HG02852 (cell line): ENCODE data around the gene ASIC3.

Source experiments
- ATAC-seq: cut with Tn5 transposase; IDR thresholded peaks from one replicate; pipeline ENCODE4 v1.9.1; 2021; ENCODE audit warnings: mild to moderate bottlenecking, moderate library complexity; ENCODE audit not compliant: unreplicated experiment

ASIC3 gene

DNA sequence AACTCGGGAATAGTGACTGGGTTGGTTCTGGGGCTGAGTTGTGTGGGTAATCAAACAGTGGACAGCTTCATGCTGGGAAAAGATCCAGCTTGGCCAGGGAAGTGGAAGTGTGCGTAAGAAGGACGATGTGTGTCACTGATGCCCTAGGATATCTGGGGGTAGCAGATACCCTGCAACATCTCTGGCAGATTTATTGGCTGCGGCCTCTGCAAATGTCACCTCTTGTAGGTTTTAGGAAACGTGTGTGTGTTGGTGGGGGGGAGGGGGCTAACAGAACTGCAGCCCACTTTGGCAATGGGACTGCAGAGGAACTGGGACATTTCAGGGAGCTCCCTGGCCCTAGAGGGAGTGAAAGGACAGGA, 37.0 kb downstream of the ASIC3 start:
- ATAC-seq = no peak

DNA sequence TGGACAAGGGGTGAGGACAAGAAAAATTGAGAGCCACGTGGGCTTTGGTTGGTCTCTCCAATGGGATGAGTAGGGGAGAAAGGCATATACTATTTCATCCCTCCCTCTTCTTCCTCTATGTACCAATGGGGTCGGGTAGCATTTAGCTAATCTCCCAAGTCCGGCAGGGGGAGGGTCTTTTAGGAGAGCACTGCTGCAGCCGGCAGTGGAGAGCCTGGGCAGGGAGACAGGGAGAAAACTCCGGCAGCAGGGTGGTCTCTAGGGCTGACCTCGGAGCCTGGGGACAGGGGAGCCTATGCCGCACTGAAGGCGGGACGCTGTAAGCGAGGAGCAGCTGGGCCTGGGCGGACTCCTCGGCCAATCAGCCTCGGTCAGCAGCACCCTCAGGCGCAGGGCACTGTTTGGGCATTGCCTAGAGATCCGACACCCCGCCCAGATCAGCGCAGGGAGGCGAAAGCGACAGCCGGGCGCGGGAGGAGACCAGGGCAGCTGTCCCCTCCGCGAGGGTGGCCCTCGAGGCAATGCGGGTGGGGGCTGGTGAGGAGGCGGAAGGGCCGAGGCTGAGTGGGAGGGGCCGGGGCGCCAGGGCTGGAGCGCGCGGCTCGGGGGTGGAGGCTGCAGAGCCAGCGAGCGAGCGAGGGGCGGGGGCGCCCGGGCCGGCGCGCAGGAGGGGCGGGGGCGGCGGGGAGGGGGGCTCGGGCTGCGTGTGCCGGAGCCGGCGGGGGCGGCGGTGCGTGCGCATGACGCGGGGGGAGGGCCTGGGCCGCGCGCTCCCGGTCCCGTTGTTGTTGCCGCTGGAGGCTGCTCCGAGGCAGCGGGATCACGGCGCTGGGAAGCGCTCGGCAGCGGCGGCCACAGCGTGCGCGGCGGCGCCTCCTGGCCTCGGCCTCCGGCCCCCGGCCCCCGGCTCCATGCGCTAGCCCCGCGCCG, 37.6 kb downstream of the ASIC3 start, which contains the start of gene AGAP3:
Gene AGAP3, plus strand, starts transcription at position 785 of the 930 bp plus-strand sequence. CDS start 267 bp downstream, outside the sequence.
- ATAC-seq = peak; percentile 43

DNA sequence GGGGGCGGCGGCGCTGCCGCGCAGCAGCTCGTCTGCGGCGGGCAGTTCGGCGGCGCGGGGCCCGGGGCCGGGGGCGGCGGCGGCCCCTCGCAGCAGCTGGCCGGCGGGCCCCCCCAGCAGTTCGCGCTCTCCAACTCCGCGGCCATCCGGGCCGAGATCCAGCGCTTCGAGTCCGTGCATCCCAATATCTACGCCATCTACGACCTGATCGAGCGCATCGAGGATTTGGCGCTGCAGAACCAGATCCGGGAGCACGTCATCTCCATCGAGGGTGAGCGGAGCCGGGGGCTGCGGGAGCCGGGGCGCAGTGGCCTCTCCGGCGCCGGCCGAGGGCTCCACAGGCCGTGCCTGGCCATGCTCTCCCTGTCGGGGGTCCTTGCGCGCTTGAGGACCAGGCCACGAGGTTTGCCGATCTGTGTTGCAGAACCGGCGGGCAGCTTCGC, 38.5 kb downstream of the ASIC3 start:
- no peak for ATAC-seq

DNA sequence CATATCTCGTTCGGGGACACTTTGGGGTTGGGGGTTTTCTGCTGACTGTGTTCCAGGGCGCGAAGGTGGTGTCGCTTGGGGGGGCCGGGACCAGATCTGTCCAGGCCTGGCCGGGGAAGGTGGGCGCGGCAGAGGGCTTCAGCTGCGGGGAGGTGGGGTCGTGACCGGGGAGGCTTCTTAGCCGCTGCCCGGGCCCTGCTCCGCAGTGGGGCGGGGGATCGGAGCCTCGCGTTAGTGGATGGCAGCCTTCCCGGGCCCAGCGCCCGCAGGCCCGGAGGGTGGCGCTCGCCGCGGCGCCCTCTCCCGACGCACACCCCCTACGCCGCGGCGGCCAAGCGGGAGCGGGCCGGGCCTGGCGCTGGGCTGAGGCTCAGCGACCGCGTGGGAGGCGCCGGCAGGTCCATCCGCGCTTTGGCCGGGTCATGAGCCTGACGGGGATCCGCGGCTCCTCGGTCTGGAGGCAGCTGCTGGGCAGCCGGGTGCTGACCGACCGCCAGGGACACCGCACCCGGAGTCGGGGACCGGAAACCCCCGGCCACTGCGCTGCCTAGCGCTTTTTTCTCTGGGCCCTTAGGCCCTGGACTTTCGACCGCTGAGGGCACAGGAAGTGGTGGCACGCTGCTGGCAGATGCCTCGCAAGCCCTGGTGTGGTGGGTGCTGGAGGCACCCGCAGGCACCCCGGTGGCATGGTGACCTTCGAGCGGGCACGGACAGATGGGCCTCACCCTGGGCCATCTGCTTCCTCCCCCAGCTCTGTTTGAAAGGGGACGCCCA, 39.1 kb downstream of the ASIC3 start:
- ATAC-seq = no peak

DNA sequence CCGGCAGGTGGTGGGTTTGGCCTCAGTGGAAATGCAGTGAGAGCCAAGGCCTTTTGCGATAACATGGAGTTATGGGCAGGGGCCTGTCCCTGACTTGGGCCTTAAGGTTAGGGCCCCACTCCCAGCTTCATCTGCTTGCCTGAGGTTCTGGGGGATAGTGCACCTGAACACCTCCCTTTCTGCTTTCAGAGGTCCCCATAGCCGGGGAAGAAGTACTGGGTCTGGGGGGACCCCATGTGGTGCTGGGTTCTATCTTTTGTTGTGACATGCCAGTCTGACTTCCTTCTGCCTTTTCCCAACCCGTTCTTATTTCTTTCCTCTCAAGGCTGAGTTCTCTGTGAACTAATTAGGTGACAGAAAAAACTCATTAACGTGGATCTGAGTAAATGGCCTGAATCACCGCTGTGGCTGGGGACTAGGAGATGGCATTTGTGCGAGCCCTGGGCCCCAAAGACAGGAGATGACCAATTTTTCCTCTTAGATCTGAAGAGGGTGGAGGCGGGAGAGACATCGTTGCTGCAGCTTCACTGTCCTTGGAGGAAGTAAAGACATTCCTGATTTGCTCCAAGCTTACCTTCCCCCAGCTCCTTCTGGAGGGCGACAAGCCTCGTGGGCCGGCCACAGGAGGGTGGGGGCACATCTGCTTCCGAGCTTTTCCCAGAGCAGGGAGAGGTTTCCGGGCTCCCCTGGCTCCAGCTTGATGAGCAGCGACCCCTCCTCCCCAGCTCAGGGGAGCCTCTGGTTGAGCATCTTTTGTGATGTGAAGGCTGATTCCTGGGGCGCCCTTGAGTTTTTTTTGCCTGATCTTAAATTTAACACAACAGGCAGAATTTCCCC, 39.9 kb downstream of the ASIC3 start:
- ATAC-seq = no peak

DNA sequence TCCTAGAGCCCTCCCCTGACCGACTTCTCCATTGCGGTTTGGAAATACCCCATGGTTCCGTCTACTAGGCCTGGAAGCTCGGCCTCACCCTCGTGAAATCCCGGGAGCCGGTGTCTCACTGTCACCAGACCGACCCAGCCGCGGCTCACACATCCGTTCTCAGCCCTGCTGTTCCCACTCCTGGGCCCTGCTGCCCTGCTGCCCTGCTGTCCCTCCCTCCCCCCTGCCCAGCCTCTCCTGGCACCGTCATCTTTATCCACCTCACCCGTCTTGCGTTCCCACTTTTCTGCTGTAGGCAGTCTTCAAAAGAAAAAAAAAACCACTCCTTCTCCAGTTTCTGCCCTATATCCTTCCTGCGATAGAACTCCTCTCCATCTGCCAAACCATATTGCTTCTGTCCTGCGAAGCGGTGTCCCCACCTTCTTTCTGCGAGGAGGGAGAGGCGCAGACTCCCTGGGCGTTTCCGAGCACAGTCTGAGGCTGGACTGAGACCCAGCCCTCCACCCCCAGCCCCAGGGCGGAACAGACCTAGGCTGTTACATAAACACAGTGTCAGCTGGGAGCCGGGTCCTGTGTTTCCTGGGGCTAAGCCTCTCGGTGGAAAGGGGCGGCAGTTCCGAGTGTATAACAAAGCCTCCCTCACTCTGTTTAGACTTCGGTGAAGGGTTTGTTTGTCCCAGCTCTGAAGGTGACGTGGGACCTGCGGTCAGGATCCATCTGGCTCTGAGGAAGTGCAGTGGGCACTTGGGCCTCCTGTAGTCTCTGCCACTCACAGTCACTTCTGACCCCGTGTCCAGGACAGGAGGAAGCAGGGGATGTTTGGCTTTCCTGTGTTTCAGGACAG, 40.7 kb downstream of the ASIC3 start:
- no peak for ATAC-seq

DNA sequence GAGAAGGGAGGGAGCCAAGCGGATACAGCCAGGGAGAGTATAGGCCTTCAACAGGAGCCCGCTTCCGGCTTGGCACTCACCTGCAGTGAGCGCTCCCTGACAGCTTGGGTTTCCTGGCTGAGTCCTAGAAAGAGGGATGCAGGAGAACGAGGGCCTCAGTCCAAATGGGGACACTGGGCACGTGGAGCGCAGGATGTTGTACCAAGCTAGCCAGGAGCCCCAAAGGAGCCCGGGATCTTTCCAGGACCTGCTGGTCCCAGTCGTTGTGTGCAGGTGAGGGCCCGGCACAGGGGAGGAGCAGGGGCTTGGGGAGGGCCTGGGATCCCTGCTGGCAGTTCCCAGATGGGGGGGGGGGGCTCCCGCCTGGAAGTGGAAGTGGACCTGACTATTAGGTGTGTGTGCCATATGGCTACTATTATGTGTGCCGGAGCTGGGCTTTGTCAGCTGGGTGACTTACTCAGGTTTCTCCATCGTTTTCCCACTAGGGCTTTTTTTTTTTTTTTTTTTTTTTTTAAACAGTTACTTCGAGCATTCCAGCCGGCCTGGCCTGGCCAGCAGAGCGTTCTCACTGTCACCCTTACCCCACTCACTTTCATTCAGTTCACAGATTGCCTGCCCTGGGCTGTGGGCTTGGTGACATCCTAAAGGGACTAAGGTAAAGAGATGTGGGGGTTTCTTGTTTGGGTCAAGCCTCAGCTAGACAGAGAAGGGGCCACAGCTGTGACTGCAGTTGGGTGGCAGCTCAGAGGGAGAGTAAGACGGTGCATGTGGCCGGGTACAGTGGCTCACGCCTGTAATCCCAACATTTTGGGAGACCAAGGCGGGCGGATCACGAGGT, 41.8 kb downstream of the ASIC3 start:
- ATAC-seq = no peak

DNA sequence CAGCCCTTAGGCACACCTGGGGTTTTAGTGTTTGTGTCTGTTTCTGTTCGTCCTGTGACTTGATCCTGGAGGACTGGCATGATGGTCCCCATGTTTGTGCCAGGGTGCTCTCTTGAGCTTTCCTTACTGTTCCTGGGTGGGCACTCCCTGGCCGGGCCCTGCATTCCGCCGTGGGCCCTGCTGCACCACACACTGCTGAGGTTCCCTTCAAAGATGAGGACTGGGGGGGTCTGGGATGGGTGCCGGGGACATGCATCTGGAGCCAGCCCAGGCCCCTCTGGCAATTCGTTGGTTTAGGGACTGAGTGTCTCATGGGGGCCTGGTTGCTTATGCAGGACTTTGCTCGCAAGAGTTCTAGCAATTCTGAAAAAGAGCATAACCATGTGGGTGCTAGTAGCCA, 42.7 kb downstream of the ASIC3 start:
- no peak for ATAC-seq

DNA sequence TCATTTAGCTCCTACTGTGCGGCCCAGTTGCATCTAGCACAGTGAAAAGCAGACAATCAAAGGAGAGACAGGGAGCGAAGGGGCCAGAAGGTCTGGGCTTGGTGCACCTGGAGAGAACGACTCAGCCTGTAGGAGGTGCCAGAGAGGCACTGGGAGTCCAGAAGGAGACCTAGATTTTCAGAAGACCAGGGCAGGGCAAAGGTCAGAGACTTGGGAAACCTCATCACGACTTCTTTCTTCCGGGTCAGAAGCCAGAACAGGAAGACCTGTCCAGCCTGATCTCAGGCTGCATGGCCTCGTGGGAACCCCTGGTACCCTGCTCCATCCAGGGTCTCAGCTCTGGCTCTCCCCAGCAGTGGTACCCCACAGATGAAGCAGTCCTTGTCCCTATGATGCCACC, 43.1 kb downstream of the ASIC3 start:
- ATAC-seq = no peak

DNA sequence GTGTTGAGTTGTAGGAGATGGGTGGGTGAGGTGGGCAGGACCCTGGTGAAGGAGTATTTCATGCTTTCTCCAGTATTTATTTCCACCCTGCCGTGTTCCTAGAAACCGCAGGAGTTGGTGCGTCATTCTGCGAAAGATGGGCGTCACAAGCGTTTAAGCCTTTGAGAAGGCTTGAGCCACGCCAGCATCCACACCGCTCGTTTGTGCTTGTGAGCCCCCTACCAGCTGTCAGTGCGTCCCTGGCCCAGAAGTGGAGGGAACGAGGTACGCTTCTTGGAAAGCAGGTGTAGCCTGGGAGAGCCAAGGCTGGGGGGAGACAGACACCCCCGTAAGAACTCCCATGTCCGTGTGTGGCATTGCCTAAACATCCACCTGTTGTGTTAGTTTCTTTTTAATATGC, 43.7 kb downstream of the ASIC3 start:
- no peak for ATAC-seq

DNA sequence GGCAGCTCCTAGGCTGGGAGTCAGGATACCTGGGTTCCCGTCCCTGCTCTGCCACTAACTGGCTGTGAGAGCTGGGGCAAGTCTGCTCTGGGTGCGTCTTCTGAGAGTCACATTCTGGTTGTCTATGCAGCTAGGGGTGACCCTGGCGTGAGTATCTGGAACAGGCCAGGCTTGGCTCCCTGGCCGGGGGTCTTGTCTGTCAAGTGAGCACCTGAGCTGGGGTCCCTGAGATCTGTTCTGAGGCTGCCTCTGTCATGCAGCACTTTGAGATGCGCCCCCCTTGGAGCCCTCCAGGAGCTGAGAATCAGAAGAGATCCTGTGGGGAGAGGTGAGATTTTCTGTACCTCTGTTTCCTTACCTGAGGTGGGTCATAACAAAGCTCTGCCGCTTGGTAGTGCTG, 45.4 kb downstream of the ASIC3 start:
- no peak for ATAC-seq

DNA sequence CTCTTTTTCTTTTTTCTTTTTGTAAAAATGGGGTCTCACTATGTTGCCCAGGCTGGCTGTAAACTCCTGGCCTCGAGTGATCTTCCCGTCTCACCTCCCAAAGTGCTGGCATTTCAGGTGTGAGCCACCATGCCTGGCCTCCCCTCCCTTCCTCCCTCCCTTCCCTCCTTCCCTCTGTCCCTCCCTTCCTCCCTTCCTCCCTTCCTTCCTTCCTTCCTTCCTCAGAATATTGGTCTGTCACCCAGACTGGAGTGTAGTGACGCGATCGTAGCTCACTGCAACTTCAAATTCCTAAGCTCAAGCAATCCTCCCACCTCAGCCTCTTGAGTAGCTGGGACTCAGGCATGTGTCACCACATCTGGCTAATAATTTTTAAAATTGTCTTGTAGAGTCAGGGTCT, 46.3 kb downstream of the ASIC3 start:
- ATAC-seq = no peak

DNA sequence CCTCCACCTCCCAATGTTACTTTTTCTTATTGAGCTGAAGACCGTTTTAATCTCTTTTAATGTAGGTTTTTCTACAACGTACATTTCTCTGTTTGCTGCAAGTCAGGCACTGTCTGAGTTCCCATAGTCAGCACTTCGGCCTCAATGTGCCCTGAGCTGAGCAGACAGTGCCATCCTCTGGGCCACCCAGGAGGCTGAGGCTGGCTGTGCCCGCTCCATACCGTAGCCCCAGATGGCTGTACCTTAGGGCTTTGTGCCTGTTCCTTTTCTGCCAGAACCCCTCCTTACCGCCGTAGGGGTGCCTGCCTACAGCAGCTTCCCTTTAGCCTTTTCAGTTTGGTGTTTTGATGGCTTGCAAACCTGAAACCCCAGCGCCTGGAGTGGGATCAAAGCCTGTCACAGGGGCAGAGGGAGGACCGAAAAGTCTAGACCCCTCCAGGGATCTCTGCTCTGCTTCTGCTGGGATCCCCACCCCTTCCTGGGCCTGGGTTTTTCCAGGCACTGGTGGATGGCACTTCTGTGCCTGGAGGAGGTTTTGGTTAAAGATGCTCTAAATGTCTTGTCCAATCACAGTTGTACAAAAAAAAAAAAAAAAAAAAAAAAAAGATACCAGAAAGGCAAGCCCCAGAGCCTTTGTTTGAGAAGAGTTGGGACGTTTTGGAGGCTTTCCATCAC, 46.9 kb downstream of the ASIC3 start:
- no peak for ATAC-seq

DNA sequence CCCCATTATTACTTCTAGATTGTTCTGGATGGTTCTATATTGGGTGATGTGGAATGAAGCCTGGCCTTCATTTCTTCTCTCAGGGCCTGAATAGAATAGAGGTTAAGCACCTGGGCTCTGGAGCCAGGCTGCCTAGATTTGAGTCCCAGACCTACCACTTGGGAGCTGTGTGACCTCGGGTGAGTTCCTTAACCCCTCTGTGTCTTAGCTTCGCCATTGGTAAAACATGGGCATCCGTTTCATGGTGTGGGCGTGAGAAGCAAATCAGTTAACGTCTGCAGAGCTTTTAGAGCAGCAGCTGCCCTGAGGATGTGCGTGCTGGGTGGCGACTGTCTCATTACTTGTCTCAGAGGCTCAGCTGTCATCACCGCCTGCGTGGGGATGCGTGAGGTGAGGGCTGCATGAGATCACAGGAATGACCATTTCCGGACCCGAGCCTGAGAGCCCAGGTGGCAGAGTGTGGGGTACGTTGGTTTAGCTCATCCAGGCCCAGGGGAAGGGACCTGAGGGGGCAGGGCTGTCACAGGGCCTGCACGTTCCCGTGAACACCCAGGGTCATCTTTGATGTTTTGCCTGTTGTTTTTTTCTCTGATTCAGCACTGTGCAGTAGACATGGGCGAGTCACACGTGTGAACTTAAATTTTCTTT, 47.6 kb downstream of the ASIC3 start:
- ATAC-seq = no peak

DNA sequence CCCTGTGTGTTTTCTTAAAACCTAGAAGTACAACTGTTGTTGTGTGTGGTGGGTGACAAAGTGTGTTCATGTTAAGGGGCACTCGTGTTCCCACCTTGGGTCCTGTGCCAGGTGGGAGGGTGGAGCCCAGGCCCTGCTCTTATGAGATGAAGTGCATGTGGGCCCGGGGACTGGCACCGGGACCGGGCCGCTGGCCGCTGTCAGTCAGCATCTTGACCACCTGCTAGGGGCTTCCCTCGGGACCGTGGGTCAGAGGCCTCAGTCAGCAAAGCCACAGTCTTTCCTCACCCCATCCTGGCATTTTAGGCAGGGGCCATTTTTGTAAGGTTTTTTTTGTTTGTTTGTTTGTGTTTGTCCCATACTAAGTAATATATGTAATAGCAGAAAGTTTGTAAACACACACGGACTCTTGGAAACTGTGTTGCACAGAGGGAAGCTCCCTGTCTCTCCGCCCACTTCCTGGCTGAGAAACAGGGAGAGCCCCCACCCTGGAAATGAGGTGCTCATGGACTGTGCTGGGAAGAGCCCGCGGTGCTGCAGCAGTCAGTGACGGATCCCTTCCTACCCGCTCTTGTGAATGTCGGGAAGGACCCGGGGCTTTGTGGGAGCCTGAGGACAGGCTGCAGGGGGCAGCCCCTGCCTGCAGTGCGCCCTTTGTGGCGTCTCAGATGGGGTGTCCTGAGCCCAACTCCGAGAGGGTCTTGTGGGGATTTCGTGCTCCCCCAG, 51.3 kb downstream of the ASIC3 start:
- no peak for ATAC-seq

DNA sequence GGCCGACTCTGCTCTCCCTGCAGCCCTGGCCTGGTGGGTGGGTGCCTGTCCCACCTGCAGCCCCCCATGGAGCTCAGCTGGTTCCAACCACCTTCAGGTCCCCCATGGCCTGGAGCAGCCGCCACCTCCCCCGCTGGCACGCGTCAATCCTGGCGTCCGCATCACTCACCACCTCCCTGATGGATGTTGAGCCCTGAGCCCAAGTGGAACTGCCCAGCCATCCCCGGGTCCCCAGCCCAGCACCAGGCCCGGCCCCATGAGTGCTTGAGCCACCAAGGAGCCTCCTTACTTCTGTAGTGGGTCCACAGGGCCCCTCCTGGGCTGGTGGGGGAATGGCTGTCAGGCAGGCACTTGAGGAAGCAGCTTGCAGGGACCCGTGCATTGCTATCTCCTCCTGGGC, 52.6 kb downstream of the ASIC3 start:
- ATAC-seq = no peak

DNA sequence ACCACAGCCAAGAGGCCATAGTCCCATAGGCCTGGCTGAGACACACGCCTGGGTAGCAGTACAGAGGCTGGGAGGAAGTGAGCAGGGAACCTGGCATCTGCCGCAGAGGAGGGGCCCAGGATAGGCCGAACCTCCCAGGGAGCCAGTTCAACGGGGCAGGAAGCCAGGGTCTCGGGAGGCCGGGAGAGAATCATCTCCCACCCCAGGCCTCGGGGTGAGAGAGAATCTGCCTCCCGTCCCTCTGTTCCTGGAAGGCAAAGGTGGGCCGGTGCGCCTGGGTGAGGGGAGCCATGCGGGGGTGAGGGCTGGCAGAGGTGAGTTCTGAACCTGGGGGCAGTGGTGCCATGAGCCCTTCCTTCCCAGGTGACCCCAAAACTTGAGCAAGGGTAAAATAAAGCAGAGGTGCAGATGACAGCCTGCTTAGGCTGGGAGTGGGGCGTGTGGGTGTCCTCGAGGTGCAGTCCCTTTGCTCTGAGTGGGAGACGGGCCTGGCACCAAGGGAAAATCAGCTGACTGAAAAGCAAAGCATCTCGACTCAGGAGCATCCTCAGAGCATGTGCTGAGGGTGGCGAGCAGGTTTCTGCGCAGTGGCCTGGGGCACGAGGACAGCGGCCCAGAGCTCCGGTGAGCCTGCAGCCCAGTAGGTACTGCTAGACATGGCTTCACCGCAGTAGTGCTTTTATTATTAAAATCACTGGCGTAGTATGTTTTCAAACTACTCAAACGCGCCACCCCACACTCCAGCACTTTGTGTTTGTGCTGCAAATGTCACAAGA, 53.5 kb downstream of the ASIC3 start:
- no peak for ATAC-seq
